HEK293 (cell line): ENCODE measurements around the gene LTC4S.

ENCODE experiments used
- CTCF ChIA-PET: fragments of 350-600 bp; formaldehyde crosslinking; extraction: SDS; loops from one replicate; lab custom pipeline; 2021; ENCODE audit warnings: antibody characterized with exemption; lab: Yijun Ruan, JAX
- POLR2A ChIA-PET: fragments of 300-600 bp; formaldehyde crosslinking; extraction: SDS; loops from one replicate; lab custom pipeline; 2020; ENCODE audit warnings: antibody characterized with exemption, inconsistent platforms; lab: Yijun Ruan, JAX
- H3K27ac ChIP-seq: fragments of 200-500 bp; sonication (Bioruptor generic); 2 replicates; pipeline ENCODE4 v1.5.1; 2014; ENCODE audit warnings: low read depth, low read length, control low read depth, inconsistent platforms; ENCODE audit errors: extremely low read depth
- H3K36me3 ChIP-seq, 2 experiments: fragments of 200-500 bp in 1 of 2; sonication (Bioruptor generic) in 1 of 2; 1 replicate in 1 of 2; 2 replicates in 1 of 2; pipeline ENCODE4 v1.5.1; 2014 to 2017; ENCODE audit warnings: inconsistent platforms in 2 of 2, low read length in 2 of 2; ENCODE audit not compliant: control insufficient read depth in 2 of 2, insufficient read depth in 1 of 2
- H3K4me1 ChIP-seq: fragments of 200-500 bp; sonication (Bioruptor generic); 2 replicates; pipeline ENCODE4 v1.5.1; 2014; ENCODE audit warnings: mild to moderate bottlenecking, low read length, inconsistent platforms; ENCODE audit not compliant: control insufficient read depth, insufficient read depth
- H3K4me3 ChIP-seq: 2 replicates; pipeline ENCODE4 v1.5.1; 2011; ENCODE audit warnings: low read depth, mild to moderate bottlenecking, control low read depth, low read length, moderate library complexity
- H3K9me3 ChIP-seq: fragments of 200-500 bp; sonication (Bioruptor generic); 2 replicates; pipeline ENCODE4 v1.5.1; 2014; ENCODE audit warnings: low read depth, low read length, inconsistent platforms; ENCODE audit not compliant: control insufficient read depth, insufficient read depth
- ZFP3 ChIP-seq: fragments of 450-650 bp; formaldehyde crosslinking; IDR thresholded peaks from 2 replicates; pipeline ENCODE4 v1.5.1; 2016; ENCODE audit warnings: low read depth, missing biosample characterization, missing genetic modification characterization
- ZFP41 ChIP-seq: fragments of 450-650 bp; formaldehyde crosslinking; IDR thresholded peaks from 2 replicates; pipeline ENCODE4 v1.5.1; 2016; ENCODE audit warnings: missing biosample characterization, missing genetic modification characterization, borderline replicate concordance
- ZNF112 ChIP-seq: fragments of 450-650 bp; formaldehyde crosslinking; IDR thresholded peaks from 2 replicates; pipeline ENCODE4 v1.5.0; 2017; ENCODE audit warnings: missing biosample characterization, missing genetic modification characterization
- ZNF175 ChIP-seq: fragments of 450-650 bp; formaldehyde crosslinking; IDR thresholded peaks from 2 replicates; pipeline ENCODE4 v1.5.1; 2016; ENCODE audit warnings: missing biosample characterization, missing genetic modification characterization
- ZNF202 ChIP-seq: fragments of 450-650 bp; formaldehyde crosslinking; IDR thresholded peaks from 2 replicates; pipeline ENCODE4 v1.5.1; 2016; ENCODE audit warnings: missing biosample characterization, missing genetic modification characterization, borderline replicate concordance
- ZNF416 ChIP-seq: fragments of 450-650 bp; formaldehyde crosslinking; IDR thresholded peaks from 2 replicates; pipeline ENCODE4 v1.5.1; 2016; ENCODE audit warnings: missing biosample characterization, missing genetic modification characterization
- ZNF426 ChIP-seq: fragments of 450-650 bp; formaldehyde crosslinking; IDR thresholded peaks from 2 replicates; pipeline ENCODE4 v1.5.1; 2017; ENCODE audit warnings: missing biosample characterization, missing genetic modification characterization, mild to moderate bottlenecking, inconsistent platforms, moderate library complexity
- ZNF473 ChIP-seq: fragments of 450-650 bp; formaldehyde crosslinking; IDR thresholded peaks from 2 replicates; pipeline ENCODE4 v1.5.1; 2017; ENCODE audit warnings: missing biosample characterization, missing genetic modification characterization
- ZNF521 ChIP-seq: fragments of 450-650 bp; formaldehyde crosslinking; IDR thresholded peaks from 2 replicates; pipeline ENCODE4 v1.5.1; 2017; ENCODE audit warnings: missing biosample characterization, mild to moderate bottlenecking, missing genetic modification characterization
- ZNF585B ChIP-seq: fragments of 450-650 bp; formaldehyde crosslinking; IDR thresholded peaks from 2 replicates; pipeline ENCODE4 v1.5.1; 2016; ENCODE audit warnings: missing biosample characterization, missing genetic modification characterization
- ZNF701 ChIP-seq: fragments of 450-650 bp; formaldehyde crosslinking; IDR thresholded peaks from 2 replicates; pipeline ENCODE4 v1.5.1; 2016; ENCODE audit warnings: missing biosample characterization, missing genetic modification characterization
- ZNF843 ChIP-seq: fragments of 450-650 bp; formaldehyde crosslinking; IDR thresholded peaks from 2 replicates; pipeline ENCODE4 v1.5.1; 2016; ENCODE audit warnings: missing biosample characterization, missing genetic modification characterization
- TF ChIP-seq, protein P1 (sequence below): fragments of 450-650 bp; formaldehyde crosslinking; IDR thresholded peaks from 2 replicates; pipeline ENCODE4 v1.5.1; 2016; ENCODE audit warnings: missing biosample characterization, missing genetic modification characterization
- TF ChIP-seq, protein P2 (sequence below): IDR thresholded peaks from 2 replicates; pipeline ENCODE4 v1.6.1; 2011; ENCODE audit warnings: mild to moderate bottlenecking, low read depth, low read length, borderline replicate concordance
- TF ChIP-seq, protein P3 (sequence below): fragments of 450-650 bp; IDR thresholded peaks from 2 replicates; pipeline ENCODE4 v1.5.1; 2018; ENCODE audit warnings: missing biosample characterization, missing genetic modification characterization
- TF ChIP-seq, protein P4 (sequence below): fragments of 450-650 bp; formaldehyde crosslinking; IDR thresholded peaks from 2 replicates; pipeline ENCODE4 v1.5.1; 2016; ENCODE audit warnings: missing biosample characterization, missing genetic modification characterization, borderline replicate concordance
- TF ChIP-seq, protein P5 (sequence below): fragments of 450-650 bp; formaldehyde crosslinking; IDR thresholded peaks from 2 replicates; pipeline ENCODE4 v1.5.1; 2016; ENCODE audit warnings: missing biosample characterization, missing genetic modification characterization
- TF ChIP-seq, protein P6 (sequence below): fragments of 450-650 bp; formaldehyde crosslinking; IDR thresholded peaks from 2 replicates; pipeline ENCODE4 v1.5.1; 2017; ENCODE audit warnings: missing biosample characterization, missing genetic modification characterization
- TF ChIP-seq, protein P7 (sequence below): fragments of 450-650 bp; formaldehyde crosslinking; IDR thresholded peaks from 2 replicates; pipeline ENCODE4; 2016; ENCODE audit warnings: missing biosample characterization, missing genetic modification characterization

LTC4S gene

DNA sequence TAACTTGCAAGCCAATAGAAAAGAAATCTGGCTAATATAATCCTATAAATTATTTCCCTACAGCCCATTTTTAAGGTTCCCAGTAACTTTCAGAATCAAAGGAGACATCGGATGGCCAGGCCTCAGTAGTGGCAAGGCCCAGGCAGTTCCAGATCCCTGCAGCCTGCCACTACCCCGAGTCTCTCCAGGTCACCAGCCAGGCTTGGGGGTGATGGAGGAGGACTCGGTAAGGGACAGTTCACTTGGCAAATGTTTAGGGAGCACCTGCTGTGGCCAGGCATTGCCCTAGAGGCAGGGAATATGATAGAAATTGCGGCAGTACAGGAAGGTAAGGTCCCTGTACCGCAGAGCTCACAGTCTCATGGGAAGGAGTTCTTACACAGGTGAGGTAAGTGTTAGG, 15.2 kb upstream of the LTC4S start:
- POLR2A ChIA-PET: no interaction called here
- peaks cover 4 to 68% of the 10 kb centered on the region in 2 experiments; a peak in 2 of 3 replicates for H3K36me3 ChIP-seq
- H3K4me3 ChIP-seq: no peak overlapping the region
- TF ChIP-seq ZNF843 (no peak), ZNF202 (tag by site-specific recombination) (no peak), ZNF585B (tag by site-specific recombination) (no peak), ZNF521 (tag by site-specific recombination) (no peak), ZNF175 (tag by site-specific recombination) (no peak), ZFP41 (no peak), ZNF701 (tag by site-specific recombination) (no peak), ZNF473 (tag by site-specific recombination) (no peak), ZNF416 (no peak), ZNF426 (tag by site-specific recombination) (no peak), ZFP3 (tag by site-specific recombination) (no peak), ZNF112 (tag by site-specific recombination) (no peak)
- TF ChIP-seq, protein P1, sequence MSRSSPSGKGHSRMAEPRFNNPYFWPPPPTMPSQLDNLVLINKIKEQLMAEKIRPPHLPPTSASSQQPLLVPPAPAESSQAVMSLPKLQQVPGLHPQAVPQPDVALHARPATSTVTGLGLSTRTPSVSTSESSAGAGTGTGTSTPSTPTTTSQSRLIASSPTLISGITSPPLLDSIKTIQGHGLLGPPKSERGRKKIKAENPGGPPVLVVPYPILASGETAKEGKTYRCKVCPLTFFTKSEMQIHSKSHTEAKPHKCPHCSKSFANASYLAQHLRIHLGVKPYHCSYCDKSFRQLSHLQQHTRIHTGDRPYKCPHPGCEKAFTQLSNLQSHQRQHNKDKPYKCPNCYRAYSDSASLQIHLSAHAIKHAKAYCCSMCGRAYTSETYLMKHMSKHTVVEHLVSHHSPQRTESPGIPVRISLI (tag by site-specific recombination): no peak
- TF ChIP-seq, protein P2, sequence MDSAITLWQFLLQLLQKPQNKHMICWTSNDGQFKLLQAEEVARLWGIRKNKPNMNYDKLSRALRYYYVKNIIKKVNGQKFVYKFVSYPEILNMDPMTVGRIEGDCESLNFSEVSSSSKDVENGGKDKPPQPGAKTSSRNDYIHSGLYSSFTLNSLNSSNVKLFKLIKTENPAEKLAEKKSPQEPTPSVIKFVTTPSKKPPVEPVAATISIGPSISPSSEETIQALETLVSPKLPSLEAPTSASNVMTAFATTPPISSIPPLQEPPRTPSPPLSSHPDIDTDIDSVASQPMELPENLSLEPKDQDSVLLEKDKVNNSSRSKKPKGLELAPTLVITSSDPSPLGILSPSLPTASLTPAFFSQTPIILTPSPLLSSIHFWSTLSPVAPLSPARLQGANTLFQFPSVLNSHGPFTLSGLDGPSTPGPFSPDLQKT: no peak
- TF ChIP-seq, protein P3, sequence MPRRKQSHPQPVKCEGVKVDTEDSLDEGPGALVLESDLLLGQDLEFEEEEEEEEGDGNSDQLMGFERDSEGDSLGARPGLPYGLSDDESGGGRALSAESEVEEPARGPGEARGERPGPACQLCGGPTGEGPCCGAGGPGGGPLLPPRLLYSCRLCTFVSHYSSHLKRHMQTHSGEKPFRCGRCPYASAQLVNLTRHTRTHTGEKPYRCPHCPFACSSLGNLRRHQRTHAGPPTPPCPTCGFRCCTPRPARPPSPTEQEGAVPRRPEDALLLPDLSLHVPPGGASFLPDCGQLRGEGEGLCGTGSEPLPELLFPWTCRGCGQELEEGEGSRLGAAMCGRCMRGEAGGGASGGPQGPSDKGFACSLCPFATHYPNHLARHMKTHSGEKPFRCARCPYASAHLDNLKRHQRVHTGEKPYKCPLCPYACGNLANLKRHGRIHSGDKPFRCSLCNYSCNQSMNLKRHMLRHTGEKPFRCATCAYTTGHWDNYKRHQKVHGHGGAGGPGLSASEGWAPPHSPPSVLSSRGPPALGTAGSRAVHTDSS (tag by site-specific recombination): no peak
- TF ChIP-seq, protein P4, sequence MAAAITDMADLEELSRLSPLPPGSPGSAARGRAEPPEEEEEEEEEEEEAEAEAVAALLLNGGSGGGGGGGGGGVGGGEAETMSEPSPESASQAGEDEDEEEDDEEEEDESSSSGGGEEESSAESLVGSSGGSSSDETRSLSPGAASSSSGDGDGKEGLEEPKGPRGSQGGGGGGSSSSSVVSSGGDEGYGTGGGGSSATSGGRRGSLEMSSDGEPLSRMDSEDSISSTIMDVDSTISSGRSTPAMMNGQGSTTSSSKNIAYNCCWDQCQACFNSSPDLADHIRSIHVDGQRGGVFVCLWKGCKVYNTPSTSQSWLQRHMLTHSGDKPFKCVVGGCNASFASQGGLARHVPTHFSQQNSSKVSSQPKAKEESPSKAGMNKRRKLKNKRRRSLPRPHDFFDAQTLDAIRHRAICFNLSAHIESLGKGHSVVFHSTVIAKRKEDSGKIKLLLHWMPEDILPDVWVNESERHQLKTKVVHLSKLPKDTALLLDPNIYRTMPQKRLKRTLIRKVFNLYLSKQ (tag by site-specific recombination): no peak
- TF ChIP-seq, protein P5, sequence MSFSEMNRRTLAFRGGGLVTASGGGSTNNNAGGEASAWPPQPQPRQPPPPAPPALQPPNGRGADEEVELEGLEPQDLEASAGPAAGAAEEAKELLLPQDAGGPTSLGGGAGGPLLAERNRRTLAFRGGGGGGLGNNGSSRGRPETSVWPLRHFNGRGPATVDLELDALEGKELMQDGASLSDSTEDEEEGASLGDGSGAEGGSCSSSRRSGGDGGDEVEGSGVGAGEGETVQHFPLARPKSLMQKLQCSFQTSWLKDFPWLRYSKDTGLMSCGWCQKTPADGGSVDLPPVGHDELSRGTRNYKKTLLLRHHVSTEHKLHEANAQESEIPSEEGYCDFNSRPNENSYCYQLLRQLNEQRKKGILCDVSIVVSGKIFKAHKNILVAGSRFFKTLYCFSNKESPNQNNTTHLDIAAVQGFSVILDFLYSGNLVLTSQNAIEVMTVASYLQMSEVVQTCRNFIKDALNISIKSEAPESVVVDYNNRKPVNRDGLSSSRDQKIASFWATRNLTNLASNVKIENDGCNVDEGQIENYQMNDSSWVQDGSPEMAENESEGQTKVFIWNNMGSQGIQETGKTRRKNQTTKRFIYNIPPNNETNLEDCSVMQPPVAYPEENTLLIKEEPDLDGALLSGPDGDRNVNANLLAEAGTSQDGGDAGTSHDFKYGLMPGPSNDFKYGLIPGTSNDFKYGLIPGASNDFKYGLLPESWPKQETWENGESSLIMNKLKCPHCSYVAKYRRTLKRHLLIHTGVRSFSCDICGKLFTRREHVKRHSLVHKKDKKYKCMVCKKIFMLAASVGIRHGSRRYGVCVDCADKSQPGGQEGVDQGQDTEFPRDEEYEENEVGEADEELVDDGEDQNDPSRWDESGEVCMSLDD (tag by site-specific recombination): no peak
- TF ChIP-seq, protein P6, sequence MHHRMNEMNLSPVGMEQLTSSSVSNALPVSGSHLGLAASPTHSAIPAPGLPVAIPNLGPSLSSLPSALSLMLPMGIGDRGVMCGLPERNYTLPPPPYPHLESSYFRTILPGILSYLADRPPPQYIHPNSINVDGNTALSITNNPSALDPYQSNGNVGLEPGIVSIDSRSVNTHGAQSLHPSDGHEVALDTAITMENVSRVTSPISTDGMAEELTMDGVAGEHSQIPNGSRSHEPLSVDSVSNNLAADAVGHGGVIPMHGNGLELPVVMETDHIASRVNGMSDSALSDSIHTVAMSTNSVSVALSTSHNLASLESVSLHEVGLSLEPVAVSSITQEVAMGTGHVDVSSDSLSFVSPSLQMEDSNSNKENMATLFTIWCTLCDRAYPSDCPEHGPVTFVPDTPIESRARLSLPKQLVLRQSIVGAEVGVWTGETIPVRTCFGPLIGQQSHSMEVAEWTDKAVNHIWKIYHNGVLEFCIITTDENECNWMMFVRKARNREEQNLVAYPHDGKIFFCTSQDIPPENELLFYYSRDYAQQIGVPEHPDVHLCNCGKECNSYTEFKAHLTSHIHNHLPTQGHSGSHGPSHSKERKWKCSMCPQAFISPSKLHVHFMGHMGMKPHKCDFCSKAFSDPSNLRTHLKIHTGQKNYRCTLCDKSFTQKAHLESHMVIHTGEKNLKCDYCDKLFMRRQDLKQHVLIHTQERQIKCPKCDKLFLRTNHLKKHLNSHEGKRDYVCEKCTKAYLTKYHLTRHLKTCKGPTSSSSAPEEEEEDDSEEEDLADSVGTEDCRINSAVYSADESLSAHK: no peak
- TF ChIP-seq, protein P7, sequence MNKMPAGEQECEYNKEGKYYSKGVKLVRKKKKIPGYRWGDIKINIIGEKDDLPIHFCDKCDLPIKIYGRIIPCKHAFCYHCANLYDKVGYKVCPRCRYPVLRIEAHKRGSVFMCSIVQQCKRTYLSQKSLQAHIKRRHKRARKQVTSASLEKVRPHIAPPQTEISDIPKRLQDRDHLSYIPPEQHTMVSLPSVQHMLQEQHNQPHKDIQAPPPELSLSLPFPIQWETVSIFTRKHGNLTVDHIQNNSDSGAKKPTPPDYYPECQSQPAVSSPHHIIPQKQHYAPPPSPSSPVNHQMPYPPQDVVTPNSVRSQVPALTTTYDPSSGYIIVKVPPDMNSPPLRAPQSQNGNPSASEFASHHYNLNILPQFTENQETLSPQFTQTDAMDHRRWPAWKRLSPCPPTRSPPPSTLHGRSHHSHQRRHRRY: no peak
- no peaks in the 10 kb centered on the region for H3K9me3 ChIP-seq
- CTCF ChIA-PET: interaction anchor here (0.6 kb wide), 1 partner anchor 31 kb away, joined by 3 read pairs; no protein-coding TSS in a partner anchor
- H3K27ac ChIP-seq: no peak overlapping the region
- H3K4me1 ChIP-seq: no peaks in the 10 kb centered on the region
